Gastroesophageal sphincter (tissue), 3 donors: ENCODE data around the gene OR2T6.

Experiments used
- EP300 ChIP-seq: sonication (generic); formaldehyde crosslinking; IDR thresholded peaks from one replicate; pipeline ENCODE4 v1.6.1; 2017; ENCODE audit warnings: antibody characterized with exemption, mild to moderate bottlenecking
- POLR2A ChIP-seq, 2 donors: fragments of 450-650 bp; IDR thresholded peaks; one replicate each; pipeline ENCODE4 v1.6.1; 2017; ENCODE audit warnings: antibody characterized with exemption in 2 of 2, mild to moderate bottlenecking in 2 of 2, moderate library complexity in 1 of 2
- POLR2AphosphoS5 ChIP-seq: sonication (generic); formaldehyde crosslinking; IDR thresholded peaks from one replicate; pipeline ENCODE4 v1.6.1; 2017; ENCODE audit warnings: antibody characterized with exemption
- TF ChIP-seq, protein P1 (sequence below), 4 experiments: fragments of 200-600 bp in 2 of 4; fragments of 450-650 bp in 2 of 4; sonication (generic) in 1 of 4; IDR thresholded peaks; one replicate each; pipeline ENCODE4 v1.5.1; 2017 to 2019; ENCODE audit warnings: antibody characterized with exemption in 4 of 4, mild to moderate bottlenecking in 2 of 4, moderate library complexity in 2 of 4

DNA sequence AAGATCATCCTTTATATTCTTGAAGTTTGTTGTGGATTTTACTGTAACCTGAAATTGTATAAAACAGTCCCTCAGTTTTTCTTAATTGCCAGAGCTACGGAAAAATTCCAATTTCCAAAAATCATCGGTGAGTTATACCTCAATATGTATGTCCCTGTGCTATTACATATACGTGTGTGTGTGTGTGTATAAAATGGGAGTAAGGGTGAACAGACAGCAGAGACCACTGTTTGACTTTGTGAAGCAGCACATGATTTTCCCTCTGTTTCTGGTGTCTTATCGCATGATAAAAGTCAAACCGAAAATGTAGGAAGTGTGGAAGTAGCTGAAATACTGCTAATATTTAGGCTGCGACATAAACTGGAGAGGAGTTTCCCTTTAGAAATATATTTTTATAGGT lies 28.5 kb downstream of the OR2T6 start:
- TF ChIP-seq, protein P1, sequence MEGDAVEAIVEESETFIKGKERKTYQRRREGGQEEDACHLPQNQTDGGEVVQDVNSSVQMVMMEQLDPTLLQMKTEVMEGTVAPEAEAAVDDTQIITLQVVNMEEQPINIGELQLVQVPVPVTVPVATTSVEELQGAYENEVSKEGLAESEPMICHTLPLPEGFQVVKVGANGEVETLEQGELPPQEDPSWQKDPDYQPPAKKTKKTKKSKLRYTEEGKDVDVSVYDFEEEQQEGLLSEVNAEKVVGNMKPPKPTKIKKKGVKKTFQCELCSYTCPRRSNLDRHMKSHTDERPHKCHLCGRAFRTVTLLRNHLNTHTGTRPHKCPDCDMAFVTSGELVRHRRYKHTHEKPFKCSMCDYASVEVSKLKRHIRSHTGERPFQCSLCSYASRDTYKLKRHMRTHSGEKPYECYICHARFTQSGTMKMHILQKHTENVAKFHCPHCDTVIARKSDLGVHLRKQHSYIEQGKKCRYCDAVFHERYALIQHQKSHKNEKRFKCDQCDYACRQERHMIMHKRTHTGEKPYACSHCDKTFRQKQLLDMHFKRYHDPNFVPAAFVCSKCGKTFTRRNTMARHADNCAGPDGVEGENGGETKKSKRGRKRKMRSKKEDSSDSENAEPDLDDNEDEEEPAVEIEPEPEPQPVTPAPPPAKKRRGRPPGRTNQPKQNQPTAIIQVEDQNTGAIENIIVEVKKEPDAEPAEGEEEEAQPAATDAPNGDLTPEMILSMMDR (IDR thresholded peaks at IDR 0.05), result no peak
- no peak for TF ChIP-seq POLR2A (IDR thresholded peaks at IDR 0.05)
- TF ChIP-seq POLR2AphosphoS5, result no peak
- TF ChIP-seq EP300, result no peak
